HepG2 (cell line): ENCODE results near the gene TLN1. TPM values are rescaled to one million over a fixed set of nuclear protein-coding genes. Genes with fewer than 3 reads are reported as not detected.

Experiments
- ATAC-seq: fragments of 200-7000 bp; cut with Tn5 transposase; 3 replicates; pipeline ENCODE4 v1.9.1; 2020; ENCODE audit warnings: mild to moderate bottlenecking, moderate library complexity
- BruUV-seq: library from RNA; stranded (reverse); fragments of 400-500 nt; replicated peaks from 2 replicates; lab custom pipeline; 2021; lab: Mats Ljungman, UMichigan
- CTCF ChIA-PET: fragments of 300-600 bp; formaldehyde crosslinking; extraction: SDS; loops from one replicate; lab custom pipeline; 2021; ENCODE audit warnings: low total read pairs, inconsistent platforms, low intra/inter-chr PET ratio; lab: Yijun Ruan, JAX
- POLR2A ChIA-PET: fragments of 350-600 bp; sonication (Branson Sonifier 250); formaldehyde crosslinking; loops from one replicate; lab custom pipeline; 2020; ENCODE audit warnings: antibody characterized with exemption, inconsistent platforms; lab: Yijun Ruan, JAX
- DNase-seq: peaks from one replicate; pipeline ENCODE4 v3.0.0-alpha.2; 2015; ENCODE audit warnings: low spot score
- FAIRE-seq: peaks from 3 replicates; lab custom pipeline; 2011; peaks lifted over from hg19 to GRCh38; lab: Jason Lieb, UNC
- H2AFZ ChIP-seq: one replicate; pipeline ENCODE4 v1.6.1; 2011; ENCODE audit warnings: low read length, inconsistent platforms
- H3K27ac ChIP-seq: fragments of 300-600 bp; 3 replicates; pipeline ENCODE4 v1.8.0; 2011; ENCODE audit warnings: mixed run types, mild to moderate bottlenecking, mixed read lengths, low read length, inconsistent platforms; ENCODE audit not compliant: insufficient read depth; ENCODE audit errors: extremely low read length
- H3K27me3 ChIP-seq, 2 experiments: fragments of 200-600 bp in 1 of 2; 2 replicates in 1 of 2; 3 replicates in 1 of 2; pipeline versions ENCODE4 v1.6.0 to v1.8.0; 2011; ENCODE audit warnings: low read length in 2 of 2, mild to moderate bottlenecking in 2 of 2, moderate library complexity in 2 of 2, inconsistent platforms in 1 of 2; ENCODE audit not compliant: insufficient read depth in 2 of 2, control insufficient read depth in 1 of 2
- H3K36me3 ChIP-seq, 2 experiments: fragments of 200-600 bp in 1 of 2; replicated peaks in 1 of 2; 2 replicates in 1 of 2; 3 replicates in 1 of 2; pipeline versions ENCODE4 v1.5.1 to v1.8.0; 2011; ENCODE audit warnings: low read length in 2 of 2, inconsistent platforms in 1 of 2; ENCODE audit not compliant: insufficient read depth in 2 of 2, control insufficient read depth in 1 of 2
- H3K4me1 ChIP-seq: 2 replicates; pipeline ENCODE4 v1.5.1; 2012; ENCODE audit warnings: low read length, inconsistent platforms; ENCODE audit not compliant: insufficient read depth
- H3K4me2 ChIP-seq: 2 replicates; pipeline ENCODE4 v1.6.0; 2011; ENCODE audit warnings: low read depth, low read length, inconsistent platforms
- H3K4me3 ChIP-seq, 3 experiments: fragments of 200-600 bp in 1 of 3; sonication (generic), shearing (Covaris generic) in 1 of 3; replicated peaks in 1 of 3; 2 replicates each; pipeline ENCODE4 v1.5.1; 2011 to 2016; ENCODE audit warnings: low read length in 3 of 3, inconsistent platforms in 2 of 3, low read depth in 2 of 3, mild to moderate bottlenecking in 2 of 3, control low read depth in 1 of 3, mixed read lengths in 1 of 3; ENCODE audit not compliant: insufficient read depth in 1 of 3
- H3K79me2 ChIP-seq: one replicate; pipeline ENCODE4 v1.6.1; 2011; ENCODE audit warnings: low read length, inconsistent platforms; ENCODE audit not compliant: insufficient read depth
- H3K9ac ChIP-seq: 2 replicates; pipeline ENCODE4 v1.6.0; 2011; ENCODE audit warnings: mild to moderate bottlenecking, low read depth, low read length, inconsistent platforms; ENCODE audit not compliant: insufficient read depth
- H3K9me3 ChIP-seq: 2 replicates; pipeline ENCODE4 v1.5.1; 2012; ENCODE audit warnings: mild to moderate bottlenecking, low read length
- H4K20me1 ChIP-seq: 2 replicates; pipeline ENCODE4 v1.6.0; 2011; ENCODE audit warnings: inconsistent platforms, mild to moderate bottlenecking, low read length, moderate library complexity; ENCODE audit not compliant: insufficient read depth
- ARHGAP35 ChIP-seq: sonication (generic); formaldehyde crosslinking; IDR thresholded peaks from 2 replicates; pipeline ENCODE4 v1.9.0; 2022; ENCODE audit warnings: mild to moderate bottlenecking, inconsistent platforms, moderate library complexity, missing genetic modification reagents, borderline replicate concordance
- E2F2 ChIP-seq: sonication (generic); formaldehyde crosslinking; IDR thresholded peaks from 2 replicates; pipeline ENCODE4 v1.4.0; 2020; ENCODE audit warnings: missing genetic modification reagents, borderline replicate concordance
- HNF4A ChIP-seq: sonication (generic); formaldehyde crosslinking; IDR thresholded peaks from 2 replicates; pipeline ENCODE4 v1.4.0; 2020; ENCODE audit warnings: missing genetic modification reagents
- NR2F6 ChIP-seq, 2 experiments: IDR thresholded peaks; 2 replicates each; pipeline ENCODE4 v1.6.1; 2016; ENCODE audit warnings: antibody characterized with exemption in 1 of 2, mild to moderate bottlenecking in 1 of 2
- SSRP1 ChIP-seq: IDR thresholded peaks from 2 replicates; pipeline ENCODE4 v1.6.1; 2016; ENCODE audit warnings: control low read depth
- TCF12 ChIP-seq, 2 experiments: fragments of 450-650 bp in 1 of 2; sonication (generic) in 1 of 2; formaldehyde crosslinking in 1 of 2; IDR thresholded peaks; 2 replicates each; pipeline versions ENCODE4 v1.6.1 to v1.8.0; 2017 to 2022; ENCODE audit warnings: antibody characterized with exemption in 1 of 2, mild to moderate bottlenecking in 1 of 2, missing genetic modification reagents in 1 of 2, moderate library complexity in 1 of 2
- YEATS2 ChIP-seq: sonication (generic); formaldehyde crosslinking; IDR thresholded peaks from 2 replicates; pipeline ENCODE4 v1.4.0; 2020; ENCODE audit warnings: missing genetic modification reagents, borderline replicate concordance
- YY1 ChIP-seq: IDR thresholded peaks from 2 replicates; pipeline ENCODE4 v1.6.1; 2011; ENCODE audit warnings: low read length, low read depth, moderate library complexity, mild to moderate bottlenecking; ENCODE audit not compliant: insufficient read depth, insufficient replicate concordance
- ZBTB1 ChIP-seq: sonication (generic); formaldehyde crosslinking; IDR thresholded peaks from 2 replicates; pipeline ENCODE4 v1.4.0; 2020; ENCODE audit warnings: missing genetic modification reagents, borderline replicate concordance
- ZBTB34 ChIP-seq: sonication (generic); formaldehyde crosslinking; IDR thresholded peaks from 2 replicates; pipeline ENCODE4 v1.8.0; 2022; ENCODE audit warnings: mild to moderate bottlenecking, missing genetic modification reagents
- ZNF17 ChIP-seq: sonication (generic); formaldehyde crosslinking; IDR thresholded peaks from 2 replicates; pipeline ENCODE4 v1.5.0; 2020; ENCODE audit warnings: mild to moderate bottlenecking, missing genetic modification reagents
- ZNF326 ChIP-seq: sonication (generic); formaldehyde crosslinking; IDR thresholded peaks from 2 replicates; pipeline ENCODE4 v1.4.0; 2020; ENCODE audit warnings: missing genetic modification reagents, borderline replicate concordance
- ZNF337 ChIP-seq: sonication (generic); formaldehyde crosslinking; IDR thresholded peaks from 2 replicates; pipeline ENCODE4 v1.5.1; 2020; ENCODE audit warnings: missing genetic modification reagents, low read depth, mild to moderate bottlenecking, borderline replicate concordance
- ZNF34 ChIP-seq: sonication (generic); formaldehyde crosslinking; IDR thresholded peaks from 2 replicates; pipeline ENCODE4 v1.4.0; 2020; ENCODE audit warnings: mild to moderate bottlenecking, missing genetic modification reagents, borderline replicate concordance
- ZNF343 ChIP-seq: sonication (generic); formaldehyde crosslinking; IDR thresholded peaks from 2 replicates; pipeline ENCODE4 v1.4.0; 2020; ENCODE audit warnings: mild to moderate bottlenecking, missing genetic modification reagents
- ZNF816 ChIP-seq: sonication (generic); formaldehyde crosslinking; IDR thresholded peaks from 2 replicates; pipeline ENCODE4 v1.8.0; 2022; ENCODE audit warnings: missing genetic modification reagents, mild to moderate bottlenecking, borderline replicate concordance
- WGBS: methylation state at CpG from one replicate; pipeline ENCODE4 v1.1.6; 2017; ENCODE audit warnings: low lambda C conversion rate; 5-methylcytosine and 5-hydroxymethylcytosine counted together
- in situ Hi-C: cut with HindIII; loops from 2 replicates; pipeline ENCODE4 v1.10.0; 2017; ENCODE audit warnings: low pct_unique_long_range_greater_than_20kb; ENCODE audit not compliant: extremely low pct_ligation_motif_present
- intact Hi-C: fragments of 100-400 bp; cut with micrococcal nuclease; formaldehyde crosslinking; loops from one replicate; pipeline ENCODE4 v1.10.0; 2022; ENCODE audit not compliant: unreplicated experiment
- polyA plus RNA-seq, 8 experiments: library from polyadenylated mRNA; depleted of rRNA in 3 of 8; stranded (reverse) in 7 of 8; unstranded in 1 of 8; fragments of >200 nt; fragmentation: Illumina TruSeq in 4 of 8; extraction: Trizol in 4 of 8; gene quantifications; 2 replicates each; pipeline versions ENCODE4 v1.2.1 to v1.2.3, GENCODE V29; 2011 to 2016; ENCODE audit warnings: low read depth in 4 of 8, missing spikeins in 1 of 8, mixed read lengths in 1 of 8; ENCODE audit not compliant: insufficient read depth in 1 of 8
- total RNA-seq, 5 experiments: library from RNA; depleted of rRNA; stranded (reverse); fragments of >200 nt; fragmentation: Illumina TruSeq; extraction: Trizol; gene quantifications; 2 replicates each; pipeline ENCODE4 v1.2.3, GENCODE V29; 2016; ENCODE audit warnings: low read depth in 1 of 5
- TF ChIP-seq, protein P1 (sequence below): sonication (generic); formaldehyde crosslinking; IDR thresholded peaks from 2 replicates; pipeline ENCODE4 v1.5.0; 2020; ENCODE audit warnings: missing genetic modification reagents

Gene TLN1
- total and polyA plus RNA-seq, 2 of the 13 experiments (the other 11 are each of a cell fraction or from before 2014, with no cell fraction given) = 35.2 to 51.8 TPM

- DNase-seq (no peak), FAIRE-seq (no peak), ATAC-seq (no peak)
- H4K20me1 ChIP-seq = no peaks in the 10 kb centered on the region
- in situ Hi-C loops (no loop called here), intact Hi-C loops (no loop called here)
- WGBS = 79% methylated on average over 12 of the region's 13 CpGs
- H3K9me3 ChIP-seq = no peaks in the 10 kb centered on the region
- H3K36me3 ChIP-seq = no peaks in the 10 kb centered on the region
- no peak overlapping the region for H3K27ac ChIP-seq
- no peaks in the 10 kb centered on the region for H3K27me3 ChIP-seq
- H3K9ac ChIP-seq = no peak overlapping the region
- POLR2A ChIA-PET = no interaction called here
- H3K4me3 ChIP-seq = no peak overlapping the region
- H3K79me2 ChIP-seq = no peaks in the 10 kb centered on the region
- H3K4me1 ChIP-seq = peaks cover 55% of the 10 kb centered on the region
- no TSS peak for BruUV-seq
- H3K4me2 ChIP-seq = no peak overlapping the region
- CTCF ChIA-PET = no interaction called here
- H2AFZ ChIP-seq = no peak overlapping the region
- no peak for TF ChIP-seq SSRP1 (CRISPR knock-in tag)
- no peak for TF ChIP-seq YEATS2 (CRISPR knock-in tag)
- TF ChIP-seq HNF4A = 0 out of 2 replicates have a peak, but pooled peaks have one; percentile 1
- TF ChIP-seq ZNF34 (CRISPR knock-in tag) = no peak
- no peak for TF ChIP-seq ZNF337 (CRISPR knock-in tag)
- TF ChIP-seq ZNF816 = no peak
- no peak for TF ChIP-seq ZNF343 (CRISPR knock-in tag)
- no peak for TF ChIP-seq ZNF326 (CRISPR knock-in tag)
- no peak for TF ChIP-seq ZNF17 (CRISPR knock-in tag)
- TF ChIP-seq NR2F6 (IDR thresholded peaks at IDR 0.05) = peak; percentile 37; the same call in 1 of the 2 replicates
- TF ChIP-seq NR2F6 (CRISPR knock-in tag; IDR thresholded peaks at IDR 0.05) = no peak
- no peak for TF ChIP-seq ZBTB34
- no peak for TF ChIP-seq TCF12 (IDR thresholded peaks at IDR 0.05)
- TF ChIP-seq TCF12 (CRISPR knock-in tag; IDR thresholded peaks at IDR 0.05) = no peak
- no peak for TF ChIP-seq YY1
- no peak for TF ChIP-seq ZBTB1 (CRISPR knock-in tag)
- TF ChIP-seq, protein P1, sequence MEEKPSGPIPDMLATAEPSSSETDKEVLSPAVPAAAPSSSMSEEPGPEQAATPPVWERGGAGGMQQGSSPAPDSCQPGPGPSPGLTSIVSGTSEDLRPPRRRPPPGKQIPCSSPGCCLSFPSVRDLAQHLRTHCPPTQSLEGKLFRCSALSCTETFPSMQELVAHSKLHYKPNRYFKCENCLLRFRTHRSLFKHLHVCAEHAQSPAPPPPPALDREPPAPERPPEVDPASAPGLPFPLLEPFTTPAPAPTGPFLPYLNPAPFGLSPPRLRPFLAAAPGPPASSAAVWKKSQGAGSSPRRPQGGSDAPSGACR (CRISPR knock-in tag) = no peak
- TF ChIP-seq E2F2 (CRISPR knock-in tag) = no peak
- no peak for TF ChIP-seq ARHGAP35
These were observed 46.5 kb downstream of the TLN1 start for GRCh38 chr9:35685506-35685905.
